HG03354 (cell line): ENCODE data around the gene PABPN1L.

Experiments
- ATAC-seq: cut with Tn5 transposase; IDR thresholded peaks from one replicate; pipeline ENCODE4 v1.9.1; 2021; ENCODE audit warnings: mild to moderate bottlenecking; ENCODE audit not compliant: unreplicated experiment, poor library complexity, severe bottlenecking

Gene PABPN1L

GRCh38 chr16:88885693-88886280, 19.3 kb upstream of the PABPN1L start:
- ATAC-seq, result no peak

- no peak for ATAC-seq
These were observed 18.3 kb upstream of the PABPN1L start for GRCh38 chr16:88884569-88885271.

GRCh38 chr16:88883946-88884345, 17.5 kb upstream of the PABPN1L start:
- no peak for ATAC-seq

GRCh38 chr16:88883117-88883895, 16.8 kb upstream of the PABPN1L start:
- no peak for ATAC-seq

GRCh38 chr16:88882358-88883030, 16.0 kb upstream of the PABPN1L start:
- ATAC-seq, result no peak

- no peak for ATAC-seq
These were observed 15.4 kb upstream of the PABPN1L start for GRCh38 chr16:88881675-88882357.

- ATAC-seq, result no peak
These were observed 14.7 kb upstream of the PABPN1L start for GRCh38 chr16:88881007-88881615.

- no peak for ATAC-seq
These were observed 14.0 kb upstream of the PABPN1L start for GRCh38 chr16:88880226-88881006.

- no peak for ATAC-seq
These were observed 13.3 kb upstream of the PABPN1L start for GRCh38 chr16:88879788-88880055.

GRCh38 chr16:88878967-88879787, 12.7 kb upstream of the PABPN1L start:
- no peak for ATAC-seq

GRCh38 chr16:88878356-88878755, 11.9 kb upstream of the PABPN1L start:
- no peak for ATAC-seq

GRCh38 chr16:88877564-88878289, 11.3 kb upstream of the PABPN1L start:
- ATAC-seq, result no peak

GRCh38 chr16:88876942-88877526, 10.6 kb upstream of the PABPN1L start:
- ATAC-seq, result no peak

GRCh38 chr16:88875703-88876234, 9.3 kb upstream of the PABPN1L start:
- ATAC-seq, result no peak

- ATAC-seq, result no peak
These were observed 8.6 kb upstream of the PABPN1L start for GRCh38 chr16:88874938-88875599.

- ATAC-seq, result no peak
These were observed 6.3 kb upstream of the PABPN1L start for GRCh38 chr16:88872650-88873331.
